Hepatocyte (in vitro differentiated cells): ENCODE data around the gene ACTR3. TPM values are rescaled to one million over a fixed set of nuclear protein-coding genes. Genes with fewer than 3 reads are reported as not detected.
A peak's percentile ranks its signal among the peaks of the same experiment; 100 is the strongest.

ENCODE experiments used
- DNase-seq: peaks from one replicate; pipeline ENCODE4 v3.0.0-alpha.2; 2016; ENCODE audit warnings: low spot score
- H2AFZ ChIP-seq: fragments of 200-600 bp; sonication (generic); 2 replicates; pipeline ENCODE4 v1.6.0; 2016; ENCODE audit warnings: antibody characterized with exemption, mild to moderate bottlenecking
- H3K27ac ChIP-seq: fragments of 200-600 bp; sonication (generic); 2 replicates; pipeline ENCODE4 v1.5.1; 2016; ENCODE audit warnings: mild to moderate bottlenecking
- H3K27me3 ChIP-seq: fragments of 200-600 bp; sonication (generic); 2 replicates; pipeline ENCODE4 v1.6.1; 2016
- H3K36me3 ChIP-seq: fragments of 200-600 bp; sonication (generic); replicated peaks from 2 replicates; pipeline ENCODE4 v1.5.1; 2016; ENCODE audit warnings: low read depth; ENCODE audit not compliant: insufficient read depth
- H3K4me1 ChIP-seq: fragments of 200-600 bp; sonication (generic); 2 replicates; pipeline ENCODE4 v1.5.1; 2016; ENCODE audit warnings: mild to moderate bottlenecking, moderate library complexity; ENCODE audit not compliant: insufficient read depth
- H3K4me2 ChIP-seq: fragments of 200-600 bp; sonication (generic); 2 replicates; pipeline ENCODE4 v1.6.0; 2016
- H3K4me3 ChIP-seq: fragments of 200-600 bp; sonication (generic); 2 replicates; pipeline ENCODE4 v1.5.1; 2016; ENCODE audit warnings: mild to moderate bottlenecking
- H3K79me2 ChIP-seq: fragments of 200-600 bp; sonication (generic); 2 replicates; pipeline ENCODE4 v1.6.0; 2017; ENCODE audit warnings: mild to moderate bottlenecking
- H3K9me2 ChIP-seq: fragments of 200-600 bp; sonication (generic); replicated peaks from 2 replicates; pipeline ENCODE4 v1.6.0; 2017; ENCODE audit warnings: mild to moderate bottlenecking; ENCODE audit not compliant: insufficient read depth
- H3K9me3 ChIP-seq: fragments of 200-600 bp; sonication (generic); 2 replicates; pipeline ENCODE4 v1.5.1; 2016; ENCODE audit warnings: low read depth, mild to moderate bottlenecking
- H4K20me1 ChIP-seq: fragments of 200-600 bp; sonication (generic); 2 replicates; pipeline ENCODE4 v1.6.0; 2016; ENCODE audit warnings: mild to moderate bottlenecking; ENCODE audit not compliant: insufficient read depth, poor library complexity, severe bottlenecking
- EZH2 ChIP-seq: fragments of 200-600 bp; sonication (generic); IDR thresholded peaks from 2 replicates; pipeline ENCODE4 v1.6.1; 2016; ENCODE audit warnings: antibody characterized with exemption, mild to moderate bottlenecking, borderline replicate concordance
- EZH2phosphoT487 ChIP-seq: fragments of 200-600 bp; sonication (generic); IDR thresholded peaks from one replicate; pipeline ENCODE4 v1.6.1; 2018; ENCODE audit warnings: antibody characterized with exemption, mild to moderate bottlenecking, low read depth, moderate library complexity; ENCODE audit not compliant: unreplicated experiment, severe bottlenecking
- WGBS: methylation state at CpG from one replicate; pipeline ENCODE4 v1.1.6; 2016; ENCODE audit warnings: low lambda C conversion rate; ENCODE audit errors: missing lambda C conversion rate; 5-methylcytosine and 5-hydroxymethylcytosine counted together
- polyA plus RNA-seq: library from polyadenylated mRNA; unstranded; fragments of >200 nt; fragmentation: Nextera tagmentation; extraction: Ambion mirVana; gene quantifications from 2 replicates; pipeline ENCODE4 v1.2.1, GENCODE V29; 2016
- total RNA-seq: library from RNA; depleted of rRNA; stranded (reverse); fragments of >200 nt; gene quantifications from 2 replicates; pipeline ENCODE4 v1.2.3, GENCODE V29; 2014
- TF ChIP-seq, protein P1 (sequence below): fragments of 200-600 bp; sonication (generic); IDR thresholded peaks from 2 replicates; pipeline ENCODE4 v1.5.1; 2016; ENCODE audit warnings: antibody characterized with exemption, mild to moderate bottlenecking; ENCODE audit not compliant: poor library complexity

The ACTR3 gene
- total and polyA plus RNA-seq, 2 experiments from 2014 or later: 140 to 194 TPM

DNA sequence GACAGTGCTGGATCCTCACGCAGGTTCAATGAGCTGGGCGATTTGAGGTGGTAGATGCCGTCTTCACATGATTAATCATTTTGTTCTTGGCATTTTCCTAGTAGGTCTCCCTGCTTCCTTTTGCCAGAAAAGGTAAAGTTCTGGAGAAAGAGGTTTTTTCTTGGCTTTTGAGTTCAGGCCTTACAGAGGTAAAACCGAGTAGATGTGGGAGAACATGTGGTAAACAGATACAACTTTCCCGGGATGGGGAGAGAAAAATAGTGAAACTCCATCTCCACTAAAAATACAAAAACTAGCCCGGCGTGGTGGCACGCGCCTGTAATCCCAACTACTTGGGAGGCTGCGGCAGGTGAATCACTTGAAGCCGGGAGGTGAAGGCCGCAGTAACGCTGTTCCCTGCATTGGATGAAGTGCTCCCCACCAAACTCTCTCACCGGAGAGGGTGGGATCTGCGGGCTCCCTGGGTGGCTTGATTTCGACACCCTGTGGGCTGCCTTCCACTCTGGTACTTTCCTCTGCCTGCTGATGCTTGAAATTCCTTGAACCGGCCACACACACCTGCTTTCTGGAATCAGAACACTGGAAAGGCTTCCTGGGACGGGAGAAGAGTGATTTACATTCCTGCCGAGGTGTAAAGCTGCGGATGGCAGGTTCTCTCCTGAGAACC lies 88.8 kb downstream of the ACTR3 start:
- Histone ChIP-seq H3K9me2 (no peaks in the 10 kb centered on the region), H4K20me1 (no peaks in the 10 kb centered on the region), H3K4me2 (no peak overlapping the region), H3K79me2 (no peaks in the 10 kb centered on the region), H3K4me1 (peaks cover 7% of the 10 kb centered on the region), H3K9me3 (no peaks in the 10 kb centered on the region), H2AFZ (no peak overlapping the region), H3K4me3 (no peak overlapping the region), H3K27me3 (no peaks in the 10 kb centered on the region), H3K36me3 (no peaks in the 10 kb centered on the region), H3K27ac (peak overlapping the region; percentile 79)
- DNase-seq: no peak
- WGBS: 94% methylated on average over 20 of the region's 20 CpGs
- TF ChIP-seq EZH2 (no peak), EZH2phosphoT487 (no peak)
- TF ChIP-seq, protein P1, sequence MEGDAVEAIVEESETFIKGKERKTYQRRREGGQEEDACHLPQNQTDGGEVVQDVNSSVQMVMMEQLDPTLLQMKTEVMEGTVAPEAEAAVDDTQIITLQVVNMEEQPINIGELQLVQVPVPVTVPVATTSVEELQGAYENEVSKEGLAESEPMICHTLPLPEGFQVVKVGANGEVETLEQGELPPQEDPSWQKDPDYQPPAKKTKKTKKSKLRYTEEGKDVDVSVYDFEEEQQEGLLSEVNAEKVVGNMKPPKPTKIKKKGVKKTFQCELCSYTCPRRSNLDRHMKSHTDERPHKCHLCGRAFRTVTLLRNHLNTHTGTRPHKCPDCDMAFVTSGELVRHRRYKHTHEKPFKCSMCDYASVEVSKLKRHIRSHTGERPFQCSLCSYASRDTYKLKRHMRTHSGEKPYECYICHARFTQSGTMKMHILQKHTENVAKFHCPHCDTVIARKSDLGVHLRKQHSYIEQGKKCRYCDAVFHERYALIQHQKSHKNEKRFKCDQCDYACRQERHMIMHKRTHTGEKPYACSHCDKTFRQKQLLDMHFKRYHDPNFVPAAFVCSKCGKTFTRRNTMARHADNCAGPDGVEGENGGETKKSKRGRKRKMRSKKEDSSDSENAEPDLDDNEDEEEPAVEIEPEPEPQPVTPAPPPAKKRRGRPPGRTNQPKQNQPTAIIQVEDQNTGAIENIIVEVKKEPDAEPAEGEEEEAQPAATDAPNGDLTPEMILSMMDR: no peak

DNA sequence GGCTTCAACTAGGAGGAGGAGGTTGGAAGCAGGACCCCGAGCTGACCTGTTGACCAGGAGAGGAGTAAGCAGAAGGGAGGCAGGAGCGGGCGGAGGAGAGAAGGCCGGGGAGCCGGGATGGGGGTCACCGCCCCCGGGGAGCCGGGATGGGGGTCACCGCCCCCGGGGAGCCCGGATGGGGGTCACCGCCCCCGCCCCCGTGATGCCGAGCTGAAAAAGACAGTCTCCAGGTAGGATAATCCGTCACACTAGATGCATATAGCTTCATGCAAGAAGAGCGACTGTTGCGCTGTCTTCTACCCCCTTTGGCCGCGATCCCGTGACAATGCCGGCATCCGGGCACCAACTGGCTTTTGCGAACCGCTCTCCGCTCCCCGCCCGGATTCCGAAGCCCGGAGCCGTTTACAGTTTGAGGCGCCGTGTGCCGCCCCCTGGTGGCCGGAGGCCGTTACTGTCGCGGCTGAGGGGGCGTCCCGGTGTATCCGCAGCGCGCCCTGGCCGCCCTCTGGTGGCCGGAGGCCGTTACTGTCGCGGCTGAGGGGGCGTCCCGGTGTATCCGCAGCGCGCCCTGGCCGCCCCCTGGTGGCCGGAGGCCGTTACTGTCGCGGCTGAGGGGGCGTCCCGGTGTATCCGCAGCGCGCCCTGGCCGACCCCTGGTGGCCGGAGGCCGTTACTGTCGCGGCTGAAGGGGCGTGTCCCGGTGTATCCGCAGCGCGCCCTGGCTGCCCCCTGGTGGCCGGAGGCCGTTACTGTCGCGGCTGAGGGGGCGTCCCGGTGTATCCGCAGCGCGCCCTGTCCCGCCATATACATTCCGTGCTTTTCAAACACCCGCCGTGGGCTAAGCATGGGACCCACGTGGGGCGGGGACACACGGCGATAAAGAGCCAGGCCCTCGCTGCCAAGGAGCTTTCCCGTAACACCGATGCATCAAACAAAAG lies 89.6 kb downstream of the ACTR3 start:
- H3K27me3 ChIP-seq: no peaks in the 10 kb centered on the region
- peaks cover 7% of the 10 kb centered on the region for H3K4me1 ChIP-seq
- H3K27ac ChIP-seq: peak overlapping the region; percentile 79
- no peaks in the 10 kb centered on the region for H3K36me3 ChIP-seq
- H3K4me3 ChIP-seq: no peak overlapping the region
- no peaks in the 10 kb centered on the region for H4K20me1 ChIP-seq
- no peaks in the 10 kb centered on the region for H3K79me2 ChIP-seq
- TF ChIP-seq EZH2phosphoT487: no peak
- TF ChIP-seq, protein P1: peak; percentile 26
- TF ChIP-seq EZH2: no peak
- WGBS: 96% methylated on average over 49 of the region's 93 CpGs
- no peaks in the 10 kb centered on the region for H3K9me2 ChIP-seq
- DNase-seq: no peak
- no peak overlapping the region for H3K4me2 ChIP-seq
- no peak overlapping the region for H2AFZ ChIP-seq
- no peaks in the 10 kb centered on the region for H3K9me3 ChIP-seq

DNA sequence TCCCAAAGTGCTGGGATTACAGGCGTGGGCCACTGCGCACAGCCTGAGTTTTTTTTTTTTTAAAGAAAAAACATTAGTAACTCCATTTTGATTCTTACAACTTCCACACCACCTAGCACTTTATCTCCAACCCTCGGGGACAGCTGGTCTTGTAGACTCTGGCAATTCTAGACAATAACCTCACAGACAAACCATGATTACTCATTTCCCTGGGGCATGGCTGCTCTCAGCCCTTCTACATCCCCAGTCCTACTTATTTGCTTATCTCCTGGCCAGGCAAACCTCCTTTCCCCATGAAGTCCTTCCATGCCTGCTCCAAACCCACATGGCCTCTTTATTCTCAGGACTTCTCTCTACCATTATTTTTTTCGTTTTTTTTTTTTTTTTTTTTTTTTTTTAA lies 91.1 kb downstream of the ACTR3 start:
- H3K79me2 ChIP-seq: no peaks in the 10 kb centered on the region
- TF ChIP-seq, protein P1: no peak
- TF ChIP-seq EZH2 (no peak), EZH2phosphoT487 (no peak)
- peaks cover 7% of the 10 kb centered on the region for H3K4me1 ChIP-seq
- H3K36me3 ChIP-seq: no peaks in the 10 kb centered on the region
- H3K27me3 ChIP-seq: no peaks in the 10 kb centered on the region
- WGBS: 75% methylated on average over 3 of the region's 4 CpGs
- no peak for DNase-seq
- H2AFZ ChIP-seq: no peak overlapping the region
- H3K27ac ChIP-seq: no peak overlapping the region
- H3K9me3 ChIP-seq: no peaks in the 10 kb centered on the region
- H3K4me3 ChIP-seq: no peak overlapping the region
- no peak overlapping the region for H3K4me2 ChIP-seq
- no peaks in the 10 kb centered on the region for H4K20me1 ChIP-seq
- H3K9me2 ChIP-seq: no peaks in the 10 kb centered on the region
